ENCODE measurements around the gene UBAP2L. TPM values are rescaled to one million over a fixed set of nuclear protein-coding genes. Genes with fewer than 3 reads are reported as not detected.
"Not testable (repeated sequence)": the region's sequence is repeated elsewhere in the genome, so short reads cannot be mapped to it uniquely, and the experiment has no call there.

The UBAP2L gene
- total RNA-seq, 2 experiments from 2014 or later = 247 to 266 TPM

DNA sequence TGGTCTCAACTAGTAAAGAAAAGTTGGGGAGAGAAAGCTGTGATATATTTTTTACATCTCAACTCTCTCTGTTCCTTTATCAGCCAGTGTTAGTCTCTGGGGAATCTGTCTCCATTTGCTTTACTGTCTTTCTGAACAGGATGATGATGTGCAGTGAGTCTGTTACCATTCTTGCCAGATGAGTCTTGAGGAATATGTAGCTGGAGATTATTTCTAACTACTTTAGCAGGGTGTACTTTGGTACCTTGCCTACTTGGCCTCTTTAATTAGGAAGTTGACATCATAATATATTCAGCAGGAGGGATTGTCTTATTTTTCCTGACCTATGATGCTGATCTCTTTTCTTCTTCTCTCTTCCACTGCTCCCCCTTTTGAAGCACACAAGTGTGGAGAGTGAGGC is 35.9 kb downstream of the UBAP2L start:
- Mint-ChIP-seq H3K27me3 (no peaks in the 10 kb centered on the region), H3K9me3 (no peaks in the 10 kb centered on the region), H3K27ac (peak overlapping the region; percentile 49), H3K36me3 (peaks cover 47% of the 10 kb centered on the region), H3K4me1 (peaks cover 4% of the 10 kb centered on the region), H3K4me3 (no peak overlapping the region)
- DNase-seq = no peak

DNA sequence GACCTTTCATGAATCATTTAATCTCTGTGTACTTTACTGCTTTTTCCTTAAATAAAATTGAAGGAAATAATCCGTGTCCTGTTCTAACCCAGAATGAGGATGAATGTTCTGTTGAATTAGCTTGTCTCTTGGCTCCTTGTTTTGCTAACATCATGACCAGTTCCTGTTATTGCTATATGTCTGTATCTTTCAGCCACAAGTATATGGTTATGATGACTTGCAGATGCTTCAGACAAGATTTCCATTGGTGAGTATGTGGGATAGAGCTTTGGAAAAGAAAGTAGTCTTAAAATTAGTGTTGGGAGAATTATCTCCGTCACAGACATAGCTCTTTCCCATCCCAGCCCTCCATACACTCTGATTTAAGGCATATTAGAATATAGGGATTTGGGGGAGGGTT is 38.0 kb downstream of the UBAP2L start:
- peaks cover 21% of the 10 kb centered on the region for H3K4me1 Mint-ChIP-seq
- H3K4me3 Mint-ChIP-seq = no peak overlapping the region
- no peak overlapping the region for H3K27ac Mint-ChIP-seq
- no peaks in the 10 kb centered on the region for H3K27me3 Mint-ChIP-seq
- H3K9me3 Mint-ChIP-seq = no peaks in the 10 kb centered on the region
- H3K36me3 Mint-ChIP-seq = peaks cover 58% of the 10 kb centered on the region
- no peak for DNase-seq

DNA sequence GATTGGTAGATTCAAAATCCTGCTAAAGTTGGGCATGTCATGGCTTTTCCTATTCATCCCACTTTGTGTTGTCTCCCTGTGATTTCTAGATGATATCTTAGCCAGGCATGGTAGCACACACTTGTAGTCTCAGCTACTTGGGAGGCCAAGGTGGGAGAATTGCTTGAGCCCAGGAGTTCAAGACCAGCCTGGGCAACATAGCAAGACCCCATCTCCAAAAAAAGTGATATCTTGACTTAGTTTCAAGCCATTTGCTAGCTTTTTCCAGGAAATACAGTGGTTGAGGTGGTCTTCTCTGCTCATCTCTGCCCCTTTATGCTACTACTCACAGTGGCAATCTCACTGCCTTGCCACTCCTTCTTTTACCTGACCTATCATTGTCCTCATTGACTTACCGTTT is 39.4 kb downstream of the UBAP2L start:
- Mint-ChIP-seq H3K27ac (peak overlapping the region; percentile 12), H3K36me3 (peaks cover 62% of the 10 kb centered on the region), H3K4me1 (peaks cover 33% of the 10 kb centered on the region), H3K27me3 (no peaks in the 10 kb centered on the region), H3K9me3 (no peaks in the 10 kb centered on the region), H3K4me3 (no peak overlapping the region)
- no peak for DNase-seq

DNA sequence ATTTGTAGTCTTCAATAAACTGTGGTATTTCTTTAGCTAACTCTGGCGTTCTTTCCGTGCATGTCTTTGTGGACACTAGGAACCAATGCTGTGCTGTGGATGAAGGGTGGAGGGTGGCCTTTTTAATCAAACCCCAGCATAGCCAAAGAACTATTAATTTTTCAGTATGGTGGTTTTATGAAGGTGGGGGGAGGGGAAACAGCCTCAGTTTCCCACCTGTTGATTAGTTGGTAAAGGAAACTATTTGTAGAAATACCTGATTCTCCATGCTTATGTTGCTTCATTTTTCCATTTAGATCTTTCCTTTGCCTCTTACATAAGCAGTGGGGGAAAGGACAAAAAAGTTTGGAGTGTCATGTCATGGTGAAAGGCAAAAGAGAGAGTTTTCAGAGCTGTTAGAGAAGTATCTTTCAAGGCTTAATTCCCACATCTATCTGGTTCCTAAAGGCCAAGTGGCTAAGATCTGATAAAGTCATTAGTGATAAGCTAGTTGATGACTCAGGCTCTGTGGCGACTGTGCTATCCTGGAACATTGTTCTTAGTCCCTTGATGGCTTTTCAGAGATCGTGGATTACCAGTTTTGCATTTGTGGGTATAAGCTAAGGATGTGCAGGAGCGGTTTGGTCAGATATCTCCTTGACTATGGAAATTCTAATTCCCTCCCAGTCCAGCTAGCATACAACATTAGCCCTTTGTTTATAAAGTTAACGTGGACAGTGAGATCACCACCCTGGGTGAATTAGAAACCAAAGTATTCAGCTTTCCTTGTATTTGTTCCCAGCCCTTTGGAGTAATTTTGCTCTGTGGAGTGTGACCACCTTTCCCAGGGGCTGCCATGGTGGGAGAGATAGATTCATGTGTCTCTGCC is 42.9 kb downstream of the UBAP2L start:
- Mint-ChIP-seq H3K9me3 (no peaks in the 10 kb centered on the region), H3K4me3 (peak overlapping the region; percentile 15), H3K4me1 (peaks cover 50% of the 10 kb centered on the region), H3K36me3 (peaks cover 50% of the 10 kb centered on the region), H3K27me3 (no peaks in the 10 kb centered on the region), H3K27ac (peak overlapping the region; percentile 88)
- no peak for DNase-seq

DNA sequence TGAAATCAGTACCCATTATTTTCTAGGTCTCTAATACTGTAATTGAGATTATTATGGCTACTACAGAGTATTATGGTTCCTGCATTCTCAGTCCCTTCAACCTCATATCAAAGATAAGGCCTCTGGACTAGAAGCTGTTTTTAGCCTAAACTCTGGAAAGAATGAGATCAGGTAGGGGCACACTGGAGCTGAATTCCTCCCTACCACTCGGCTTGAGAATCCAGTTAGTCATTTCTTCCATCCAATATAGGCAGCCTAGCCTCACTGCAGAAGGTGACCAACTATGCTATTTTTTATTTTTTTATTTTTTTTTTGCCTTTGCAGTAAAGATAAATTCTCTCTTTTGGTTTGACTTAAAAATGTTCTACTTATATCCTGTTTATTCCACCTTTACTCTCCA is 43.7 kb downstream of the UBAP2L start:
- Mint-ChIP-seq H3K36me3 (peaks cover 53% of the 10 kb centered on the region), H3K9me3 (no peaks in the 10 kb centered on the region), H3K27ac (peak overlapping the region; percentile 88), H3K27me3 (no peaks in the 10 kb centered on the region), H3K4me1 (peaks cover 53% of the 10 kb centered on the region), H3K4me3 (peak overlapping the region; percentile 45)
- DNase-seq = no peak

DNA sequence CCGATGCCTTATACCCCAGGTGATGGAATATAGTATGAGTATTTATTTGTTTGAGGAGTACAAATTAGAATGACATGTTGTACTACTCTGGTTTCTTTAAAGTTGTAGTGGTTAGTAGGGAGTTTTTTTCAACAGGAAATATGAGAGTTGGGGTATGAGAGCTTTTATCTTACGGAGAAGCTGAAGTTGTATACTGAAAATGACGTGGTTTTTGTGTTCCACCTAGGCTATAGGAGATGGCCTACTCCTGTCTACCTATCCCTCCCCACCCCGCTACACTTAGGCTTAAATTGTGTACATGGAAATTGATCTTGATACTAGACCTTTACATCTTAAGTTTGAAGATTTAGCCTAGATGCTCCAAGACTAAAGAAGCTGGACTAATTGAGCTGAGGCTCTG is 44.8 kb downstream of the UBAP2L start:
- H3K36me3 Mint-ChIP-seq = peaks cover 54% of the 10 kb centered on the region

DNA sequence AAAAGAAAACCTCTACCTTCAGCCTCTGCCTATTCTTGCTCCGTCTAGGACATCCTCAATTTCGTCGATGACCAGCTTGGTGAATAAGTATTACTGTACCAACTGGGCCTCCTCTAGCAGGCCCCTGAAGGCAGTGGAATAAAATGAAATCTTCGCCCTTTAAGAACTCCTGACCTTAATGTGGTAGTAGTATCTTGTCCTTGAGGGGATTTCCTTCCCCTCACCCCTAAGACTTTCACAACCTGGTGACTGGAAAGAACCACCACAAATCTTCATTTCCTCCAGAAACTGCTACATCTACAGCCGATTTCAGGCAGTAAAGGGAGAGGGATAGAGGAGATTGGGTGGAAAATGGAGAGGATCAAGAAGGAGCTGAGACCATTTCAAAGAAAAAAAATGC is 50.1 kb downstream of the UBAP2L start:
- H3K4me1 Mint-ChIP-seq = peaks cover 57% of the 10 kb centered on the region
- peak overlapping the region; percentile 91 for H3K27ac Mint-ChIP-seq
- H3K9me3 Mint-ChIP-seq = no peaks in the 10 kb centered on the region
- no peak for DNase-seq
- peak overlapping the region; percentile 51 for H3K4me3 Mint-ChIP-seq
- peaks cover 50% of the 10 kb centered on the region for H3K36me3 Mint-ChIP-seq
- no peaks in the 10 kb centered on the region for H3K27me3 Mint-ChIP-seq

More for the DNA sequence above, 44.8 kb downstream of the UBAP2L start:
- H3K9me3 Mint-ChIP-seq = no peaks in the 10 kb centered on the region
- DNase-seq = no peak
- no peaks in the 10 kb centered on the region for H3K27me3 Mint-ChIP-seq
- peak overlapping the region; percentile 5 for H3K4me3 Mint-ChIP-seq
- H3K4me1 Mint-ChIP-seq = peaks cover 63% of the 10 kb centered on the region
- H3K27ac Mint-ChIP-seq = peak overlapping the region; percentile 77

DNA sequence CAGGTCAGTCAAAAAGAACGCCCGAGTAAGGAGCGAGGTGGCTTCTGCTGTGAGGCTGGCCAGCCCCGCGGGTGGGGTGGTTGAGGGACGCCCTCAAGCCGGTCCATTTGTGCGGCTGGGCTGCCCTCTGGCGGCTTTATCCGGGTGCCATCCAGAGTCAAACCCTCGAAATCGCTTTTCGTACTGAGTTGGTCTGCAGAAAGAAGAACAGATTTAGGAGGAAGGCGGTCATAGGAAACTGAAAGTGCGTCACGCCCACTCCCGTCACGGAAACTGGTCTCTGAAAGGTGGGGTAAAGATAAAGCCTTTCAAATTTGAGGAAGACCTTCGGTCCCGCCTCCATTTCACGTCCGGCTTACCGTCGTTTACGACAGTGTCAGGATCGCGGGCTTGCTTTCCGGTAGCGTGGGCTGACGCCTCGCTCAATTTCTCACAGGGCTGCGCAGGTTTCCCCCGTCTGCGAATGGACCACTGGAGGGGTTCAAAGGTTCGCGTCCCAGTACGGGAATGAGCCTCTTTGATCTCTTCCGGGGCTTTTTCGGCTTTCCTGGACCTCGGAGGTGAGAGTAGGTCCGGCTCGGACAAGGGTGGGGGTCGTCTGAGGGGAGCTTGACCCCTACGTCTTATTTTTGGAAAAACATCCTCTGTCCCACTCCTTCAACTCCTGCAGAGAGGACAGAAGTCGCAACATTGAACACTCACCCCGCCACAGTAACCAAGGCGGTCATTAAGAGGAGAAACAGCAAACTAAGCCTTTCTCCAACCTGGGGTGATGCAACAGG is 51.7 kb downstream of the UBAP2L start, which contains the start of gene HAX1:
HAX1 (plus strand) TSS at position 413 of the 782 bp plus-strand sequence; CDS start at position 508, 95 bp downstream.
- peak; percentile 93 for DNase-seq
- Mint-ChIP-seq H3K27me3 (no peaks in the 10 kb centered on the region), H3K4me3 (peak within 1 kb of the TSS; percentile 94), H3K36me3 (peaks cover 57% of the 10 kb centered on the region), H3K27ac (peak within 1 kb of the TSS; percentile 98), H3K4me1 (peaks cover 46% of the 10 kb centered on the region), H3K9me3 (no peaks in the 10 kb centered on the region)

DNA sequence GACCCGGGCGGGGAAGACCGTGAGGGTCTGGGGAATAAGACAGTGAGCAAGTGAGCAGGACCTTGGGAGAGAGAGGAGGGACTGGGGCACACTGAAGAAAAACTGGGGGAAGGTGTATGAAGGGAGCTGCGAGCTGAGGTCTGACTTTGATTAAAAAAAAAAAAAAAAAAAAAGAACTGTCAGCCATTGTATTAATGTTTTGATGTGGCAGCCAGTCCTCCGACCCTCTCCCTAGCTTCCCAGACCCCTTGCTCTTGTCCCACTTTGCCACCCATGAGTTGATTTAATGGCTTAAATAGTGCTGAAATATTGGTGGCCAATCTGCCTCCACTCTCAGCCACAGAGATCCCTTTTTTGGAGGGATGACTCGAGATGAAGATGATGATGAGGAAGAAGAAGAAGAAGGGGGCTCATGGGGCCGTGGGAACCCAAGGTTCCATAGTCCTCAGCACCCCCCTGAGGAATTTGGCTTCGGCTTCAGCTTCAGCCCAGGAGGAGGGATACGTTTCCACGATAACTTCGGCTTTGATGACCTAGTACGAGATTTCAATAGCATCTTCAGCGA is 52.3 kb downstream of the UBAP2L start:
- H3K9me3 Mint-ChIP-seq = no peaks in the 10 kb centered on the region
- peak overlapping the region; percentile 94 for H3K4me3 Mint-ChIP-seq
- H3K27ac Mint-ChIP-seq = peak overlapping the region; percentile 98
- no peak for DNase-seq
- peaks cover 58% of the 10 kb centered on the region for H3K36me3 Mint-ChIP-seq
- no peaks in the 10 kb centered on the region for H3K27me3 Mint-ChIP-seq
- H3K4me1 Mint-ChIP-seq = peaks cover 46% of the 10 kb centered on the region

DNA sequence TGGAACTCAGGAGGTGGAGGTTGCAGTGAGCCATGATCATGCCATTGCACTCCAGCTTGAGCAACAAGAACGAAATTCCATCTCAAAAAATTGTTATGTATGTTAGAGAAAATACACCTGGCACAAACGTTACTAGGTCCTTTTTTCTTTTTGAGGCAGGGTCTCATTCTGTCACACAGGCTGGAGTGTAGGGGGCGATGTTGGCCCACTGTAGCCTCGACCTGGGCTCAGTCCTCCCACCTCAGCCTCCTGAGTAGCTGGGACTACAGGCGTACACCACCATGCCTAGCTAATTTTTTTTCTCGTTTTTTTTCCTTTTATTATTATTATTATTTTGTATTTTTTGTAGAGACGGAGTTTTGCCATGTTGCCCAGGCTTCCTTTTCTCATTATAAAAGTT is 56.0 kb downstream of the UBAP2L start:
- no peak overlapping the region for H3K4me3 Mint-ChIP-seq
- DNase-seq = peak; percentile 18
- peaks cover 21% of the 10 kb centered on the region for H3K4me1 Mint-ChIP-seq

DNA sequence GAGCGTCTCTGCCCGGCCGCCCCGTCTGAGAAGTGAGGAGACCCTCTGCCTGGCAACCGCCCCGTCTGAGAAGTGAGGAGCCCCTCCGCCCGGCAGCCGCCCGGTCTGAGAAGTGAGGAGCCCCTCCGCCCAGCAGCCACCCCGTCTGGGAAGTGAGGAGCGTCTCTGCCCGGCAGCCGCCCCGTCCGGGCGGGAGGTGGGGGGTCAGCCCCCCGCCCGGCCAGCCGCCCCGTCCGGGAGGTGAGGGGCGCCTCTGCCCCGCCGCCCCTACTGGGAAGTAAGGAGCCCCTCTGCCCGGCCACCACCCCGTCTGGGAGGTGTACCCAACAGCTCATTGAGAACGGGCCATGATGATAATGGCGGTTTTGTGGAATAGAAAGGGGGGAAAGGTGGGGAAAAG is 66.8 kb downstream of the UBAP2L start:
- not testable (repeated sequence) for H3K4me1 Mint-ChIP-seq, H3K4me3 Mint-ChIP-seq, H3K36me3 Mint-ChIP-seq, DNase-seq, H3K27me3 Mint-ChIP-seq, H3K9me3 Mint-ChIP-seq, H3K27ac Mint-ChIP-seq

More for the DNA sequence above, 56.0 kb downstream of the UBAP2L start:
- peaks cover 39% of the 10 kb centered on the region for H3K36me3 Mint-ChIP-seq
- no peaks in the 10 kb centered on the region for H3K27me3 Mint-ChIP-seq
- H3K9me3 Mint-ChIP-seq = no peaks in the 10 kb centered on the region
- H3K27ac Mint-ChIP-seq = no peak overlapping the region

DNA sequence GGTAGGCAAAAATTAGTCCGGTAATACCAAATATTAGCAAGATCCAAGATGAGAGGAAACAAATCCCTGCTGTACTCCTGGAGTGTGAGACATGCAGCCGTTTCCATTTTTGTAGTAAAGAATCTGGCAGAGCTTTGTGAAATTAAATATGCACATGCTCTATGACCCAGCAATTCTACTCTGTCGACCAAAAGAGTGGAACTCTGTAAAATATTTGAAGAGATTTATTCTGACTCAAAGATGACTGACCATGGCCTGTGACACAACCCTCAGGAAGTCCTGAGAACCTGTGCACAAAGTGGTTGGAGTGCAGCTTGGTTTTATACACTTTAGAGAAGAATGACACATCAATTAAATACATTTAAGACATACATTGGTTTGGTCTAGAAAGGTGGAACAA is 67.9 kb downstream of the UBAP2L start:
- H3K4me3 Mint-ChIP-seq = no peak overlapping the region
- peaks cover 6% of the 10 kb centered on the region for H3K36me3 Mint-ChIP-seq
- H3K4me1 Mint-ChIP-seq = no peaks in the 10 kb centered on the region
- DNase-seq = no peak
- no peaks in the 10 kb centered on the region for H3K27me3 Mint-ChIP-seq
- H3K27ac Mint-ChIP-seq = no peak overlapping the region
- H3K9me3 Mint-ChIP-seq = peaks cover 4% of the 10 kb centered on the region

DNA sequence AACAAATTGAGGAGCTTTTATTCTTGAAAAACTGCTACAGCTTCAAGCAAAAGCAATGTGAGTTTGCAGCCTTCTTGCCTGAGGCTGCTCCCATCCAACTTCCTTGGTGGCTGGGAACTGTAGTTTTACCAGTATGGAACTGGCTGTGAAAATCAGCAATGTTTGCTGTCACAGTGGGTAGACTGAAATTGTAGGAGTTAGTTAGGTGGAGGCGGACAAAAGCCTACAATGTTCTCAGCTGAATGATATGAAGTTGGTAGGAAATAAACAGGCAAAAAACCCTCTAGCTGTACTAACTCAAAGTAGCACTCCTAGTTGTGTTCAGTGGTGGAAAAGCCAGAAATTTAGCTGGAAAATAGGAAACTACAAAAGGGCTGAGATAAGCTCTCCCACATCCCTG is 70.2 kb downstream of the UBAP2L start:
- Mint-ChIP-seq H3K9me3 (peaks cover 12% of the 10 kb centered on the region), H3K4me3 (no peak overlapping the region), H3K36me3 (peaks cover 13% of the 10 kb centered on the region), H3K4me1 (no peaks in the 10 kb centered on the region), H3K27ac (no peak overlapping the region), H3K27me3 (no peaks in the 10 kb centered on the region)
- DNase-seq = no peak

DNA sequence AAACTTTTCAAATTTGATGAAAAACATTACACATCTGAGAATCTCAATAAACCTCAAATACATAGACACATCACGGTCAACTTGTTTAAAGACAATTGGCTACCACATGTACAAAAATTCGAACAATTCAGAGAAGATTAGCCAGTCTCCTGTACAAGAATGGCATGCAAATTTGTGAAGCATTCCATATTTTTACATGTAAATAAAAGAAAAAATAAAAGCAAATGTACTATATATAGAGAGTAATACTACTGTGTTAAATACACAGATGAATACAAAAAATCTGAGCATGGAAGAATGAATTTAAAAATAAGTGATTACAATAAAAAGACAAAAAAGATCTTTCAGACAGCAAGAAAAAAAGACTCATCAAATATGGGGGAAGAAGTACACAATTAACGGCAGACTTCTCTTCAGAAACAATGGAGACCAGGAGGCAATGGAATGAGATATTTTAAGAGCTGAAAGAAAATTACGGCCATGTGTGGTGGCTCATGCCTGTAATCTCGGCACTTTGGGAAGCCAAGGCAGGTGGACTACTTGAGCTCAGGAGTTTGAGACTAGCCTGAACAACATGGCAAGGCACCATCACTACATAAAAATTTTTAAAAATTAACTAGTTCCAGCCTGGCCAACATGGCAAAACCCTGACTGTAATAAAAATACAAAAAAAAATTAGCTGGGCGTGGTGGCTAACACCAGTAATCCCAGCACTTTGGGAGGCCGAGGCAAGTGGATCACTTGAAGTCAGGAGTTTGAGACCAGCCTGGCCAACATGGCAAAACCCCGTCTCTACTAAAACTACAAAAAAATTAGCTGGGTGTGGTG is 74.9 kb downstream of the UBAP2L start:
- H3K27ac Mint-ChIP-seq = no peak overlapping the region
- H3K36me3 Mint-ChIP-seq = peaks cover 13% of the 10 kb centered on the region
- H3K27me3 Mint-ChIP-seq = no peaks in the 10 kb centered on the region
- H3K9me3 Mint-ChIP-seq = peaks cover 13% of the 10 kb centered on the region
- no peaks in the 10 kb centered on the region for H3K4me1 Mint-ChIP-seq
- H3K4me3 Mint-ChIP-seq = no peak overlapping the region
- DNase-seq = no peak

All from activated naive CD8-positive, alpha-beta T cell treated with anti-CD3 and anti-CD28 coated beads for 36 hours (primary cell).